GM12875 (cell line): ENCODE measurements around the gene SELENOP.

Experiments
- H3K4me3 ChIP-seq: one replicate; pipeline ENCODE4 v1.5.1; 2011; ENCODE audit warnings: low read depth, low read length, control low read depth
- CTCF ChIP-seq: IDR thresholded peaks from 2 replicates; pipeline ENCODE4 v1.5.1; 2011; ENCODE audit warnings: low read depth, mild to moderate bottlenecking, control low read depth, inconsistent platforms, low read length, moderate library complexity, borderline replicate concordance; ENCODE audit not compliant: insufficient read depth

The SELENOP gene

DNA sequence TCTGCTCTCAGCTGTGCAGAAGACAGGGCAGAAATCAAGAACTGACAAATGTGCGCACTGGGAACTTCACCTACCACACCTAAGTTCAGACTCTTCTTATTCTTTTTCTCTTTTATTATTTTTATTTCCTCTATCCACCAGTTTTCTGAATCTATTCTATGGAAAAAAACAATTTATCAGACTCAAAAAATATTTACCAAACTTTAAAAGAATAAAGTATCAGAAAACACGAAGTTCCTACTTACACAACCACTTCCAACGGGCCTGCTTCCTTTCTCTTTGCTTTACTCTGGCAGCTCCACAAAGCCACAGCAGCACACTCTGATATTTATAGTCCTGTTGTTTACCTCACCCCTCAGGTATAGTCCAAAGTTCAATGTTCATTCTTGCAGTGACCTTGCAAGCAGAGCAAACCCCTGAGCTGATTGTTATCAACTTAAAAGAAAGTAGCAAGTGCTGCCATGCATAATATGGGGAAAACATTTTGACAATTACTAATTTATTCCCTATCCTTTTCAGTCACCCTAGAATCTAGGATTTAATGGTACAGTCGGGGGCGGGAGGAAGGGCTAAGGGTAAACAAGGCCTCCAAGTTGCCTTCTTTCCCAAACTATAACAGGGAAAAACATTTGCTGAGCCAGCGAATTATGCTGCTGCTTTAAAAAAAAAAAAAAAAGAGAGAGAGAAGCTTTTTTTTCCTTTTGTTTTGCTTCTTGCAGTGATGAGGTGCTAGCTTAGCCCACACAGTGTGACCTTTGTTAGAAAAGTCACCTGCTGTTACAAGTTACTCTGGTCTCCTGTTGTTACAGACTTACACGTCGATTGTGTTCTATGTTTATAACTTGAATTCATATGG is at the start of gene SELENOP:
SELENOP (minus strand) TSS at position 302 of the 856 bp plus-strand sequence. CDS start 3,539 bp downstream, outside the sequence.
- TF ChIP-seq CTCF = no peak
- H3K4me3 ChIP-seq = no peak within 1 kb of the TSS

DNA sequence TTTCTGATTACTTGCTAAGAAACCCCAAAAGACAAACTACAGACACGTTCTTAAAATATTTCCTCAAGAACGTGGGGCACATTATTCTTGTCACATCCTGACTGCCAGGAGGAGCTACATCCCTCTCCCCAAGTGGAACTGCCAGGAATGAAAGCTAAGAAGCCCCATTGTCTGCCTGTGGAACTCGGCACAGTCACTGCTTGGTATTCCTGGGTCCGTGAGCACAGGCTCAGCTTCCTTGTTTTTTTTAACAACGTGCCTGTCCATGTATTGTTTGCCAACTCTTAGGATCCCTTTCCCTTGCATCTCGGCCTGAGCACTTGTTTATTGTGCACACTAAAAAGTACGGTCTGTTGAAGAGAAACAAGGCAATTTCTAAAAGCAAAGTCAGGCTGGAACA is 47.0 kb upstream of the SELENOP start:
- H3K4me3 ChIP-seq = no peak overlapping the region
- TF ChIP-seq CTCF = no peak

- no peak for TF ChIP-seq CTCF
- H3K4me3 ChIP-seq = no peak overlapping the region
These were observed 46.4 kb upstream of the SELENOP start for GRCh38 chr5:42858031-42858643.

DNA sequence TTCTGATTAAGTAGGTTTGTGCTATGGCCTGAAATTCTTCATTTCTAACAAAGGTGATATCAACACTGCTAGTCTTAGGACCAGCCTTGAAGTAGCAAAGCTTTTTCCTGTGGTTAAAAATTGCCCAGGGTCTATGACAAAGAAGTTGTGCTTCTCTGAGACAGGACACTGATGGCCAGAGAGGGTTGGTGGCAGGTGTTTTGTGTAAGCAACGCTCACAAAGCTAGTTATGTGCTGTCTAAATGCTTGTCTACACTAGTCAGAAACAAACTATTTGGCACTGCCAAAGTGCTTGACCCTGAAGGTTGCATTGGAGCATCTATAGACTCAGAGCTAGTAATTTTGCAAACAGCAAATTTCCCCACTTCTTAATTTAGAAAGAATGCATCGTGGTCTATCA is 44.1 kb upstream of the SELENOP start:
- TF ChIP-seq CTCF = no peak
- H3K4me3 ChIP-seq = no peak overlapping the region

DNA sequence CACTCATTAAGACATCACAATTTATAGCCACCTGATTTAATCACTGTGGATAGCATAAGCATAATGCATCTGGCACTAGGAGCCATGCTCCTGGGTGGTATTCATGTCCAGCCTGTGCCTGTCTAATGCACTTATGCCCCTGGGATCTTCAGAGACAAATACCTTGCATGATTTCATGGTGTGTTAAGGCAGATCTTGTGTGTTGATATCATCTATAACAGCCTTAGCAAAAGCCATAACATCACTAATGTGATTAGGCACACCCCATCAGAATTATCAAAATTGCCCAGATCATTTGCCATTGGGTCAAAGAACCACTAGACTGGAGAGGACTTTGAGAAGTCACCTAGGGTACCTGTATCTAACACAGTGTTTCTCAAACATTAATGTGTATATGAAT is 43.7 kb upstream of the SELENOP start:
- no peak for TF ChIP-seq CTCF
- H3K4me3 ChIP-seq = no peak overlapping the region

- no peak for TF ChIP-seq CTCF
- no peak overlapping the region for H3K4me3 ChIP-seq
These were observed 43.1 kb upstream of the SELENOP start for GRCh38 chr5:42854795-42855194.

GRCh38 chr5:42852826-42853225 is 41.1 kb upstream of the SELENOP start:
- no peak for TF ChIP-seq CTCF

More at GRCh38 chr5:42852826-42853225, 41.1 kb upstream of the SELENOP start:
- no peak overlapping the region for H3K4me3 ChIP-seq
